Retina (tissue), 1 donor: ENCODE data around the gene SH3BP2.

Experiments
- DNase-seq: peaks from one replicate; pipeline ENCODE4 v3.0.0-alpha.2; 2016

SH3BP2 gene

DNA sequence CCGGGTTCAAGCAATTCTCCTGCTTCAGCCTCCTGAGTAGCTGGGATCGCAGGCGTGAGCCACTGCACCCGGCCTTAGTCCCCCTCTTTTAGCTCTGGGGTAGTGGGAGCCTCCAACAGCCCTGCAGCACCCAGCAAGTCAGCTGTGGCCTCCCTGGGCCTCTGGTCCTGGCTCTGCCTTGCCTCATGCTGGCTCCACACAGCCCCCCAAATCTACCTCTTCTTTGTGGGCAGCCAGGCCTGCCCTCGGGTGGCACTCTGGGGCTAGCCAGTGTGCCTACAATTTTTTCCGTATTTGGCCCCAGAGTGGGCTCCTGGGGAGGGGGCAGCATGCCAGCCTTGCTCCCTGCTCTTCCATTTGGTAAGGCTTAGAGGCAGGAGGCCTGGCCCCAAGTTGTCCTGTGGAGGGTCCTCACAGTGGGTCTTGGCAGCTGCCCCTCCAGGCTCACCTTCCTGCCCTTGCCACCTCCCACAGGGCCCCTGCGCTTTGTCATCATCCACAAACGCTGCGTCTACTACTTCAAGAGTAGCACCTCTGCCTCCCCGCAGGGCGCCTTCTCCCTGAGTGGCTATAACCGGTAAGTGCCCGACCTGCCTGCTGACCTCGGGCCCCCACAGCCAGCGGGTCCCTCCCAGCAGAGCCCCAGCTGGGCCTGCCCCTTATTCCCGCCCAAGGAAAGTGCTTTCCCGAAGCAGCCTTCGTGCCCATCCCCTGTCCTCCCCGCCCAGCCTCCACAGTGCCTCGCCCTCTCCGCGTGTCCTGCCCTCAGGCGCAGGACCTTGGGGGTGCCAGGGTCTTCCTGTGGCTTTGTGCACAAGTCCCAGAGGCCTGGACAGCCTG is 29.8 kb downstream of the SH3BP2 start:
- DNase-seq = no peak

GRCh38 chr4:2823301-2823670 is 30.4 kb downstream of the SH3BP2 start:
- no peak for DNase-seq

DNA sequence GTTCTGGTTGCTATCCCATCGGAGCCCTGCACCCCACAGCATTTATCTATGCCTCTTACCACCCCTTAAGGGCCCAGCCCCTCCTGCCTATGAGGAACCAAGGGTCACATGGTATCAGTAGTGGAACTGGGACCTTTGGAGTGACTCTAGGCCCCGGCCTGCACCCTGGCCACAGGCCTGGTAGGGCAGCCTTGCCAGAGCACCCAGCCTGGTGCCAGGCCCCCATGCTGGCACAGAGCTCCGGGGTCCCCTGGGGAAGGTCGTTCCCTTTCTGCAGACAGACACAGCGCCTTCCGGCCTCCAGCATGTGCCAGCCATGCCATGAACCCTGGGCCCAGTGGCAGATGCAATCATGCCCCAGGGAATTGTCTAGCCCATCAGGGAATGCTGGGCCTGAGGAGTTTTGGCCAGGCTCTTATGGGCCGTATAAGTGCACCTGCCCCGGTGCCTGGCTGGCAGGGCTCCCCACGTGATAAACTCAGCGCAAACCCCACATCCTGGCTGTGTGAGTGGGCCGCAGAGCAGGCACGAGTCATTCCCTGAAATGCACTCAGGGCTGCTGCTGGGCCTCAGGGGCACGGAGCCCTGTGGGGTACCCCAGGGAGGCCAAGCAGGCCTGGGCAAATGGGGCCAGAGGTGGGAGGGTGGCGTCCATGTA is 30.9 kb downstream of the SH3BP2 start:
- no peak for DNase-seq

DNA sequence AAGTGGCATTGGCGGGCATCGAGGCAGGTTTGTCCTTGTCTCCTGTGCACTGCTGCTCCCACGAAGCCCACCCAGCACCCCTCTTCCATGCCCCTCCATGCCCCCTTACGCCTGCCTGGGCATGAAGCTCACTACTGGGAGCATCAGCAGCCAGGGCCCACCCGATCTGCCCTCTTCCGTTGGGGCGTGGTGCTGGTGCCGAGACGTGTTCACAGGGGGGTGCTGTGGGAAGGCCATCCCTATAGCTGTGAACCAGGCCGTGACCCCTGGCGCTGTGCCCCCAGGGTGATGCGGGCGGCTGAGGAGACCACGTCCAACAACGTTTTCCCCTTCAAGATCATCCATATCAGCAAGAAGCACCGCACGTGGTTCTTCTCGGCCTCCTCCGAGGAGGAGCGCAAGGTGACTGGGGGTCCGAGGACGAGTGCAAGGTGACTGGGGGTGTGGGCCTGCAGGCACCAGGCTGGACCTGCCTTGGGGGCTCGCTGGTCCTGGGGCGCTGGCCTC is 31.5 kb downstream of the SH3BP2 start:
- no peak for DNase-seq

DNA sequence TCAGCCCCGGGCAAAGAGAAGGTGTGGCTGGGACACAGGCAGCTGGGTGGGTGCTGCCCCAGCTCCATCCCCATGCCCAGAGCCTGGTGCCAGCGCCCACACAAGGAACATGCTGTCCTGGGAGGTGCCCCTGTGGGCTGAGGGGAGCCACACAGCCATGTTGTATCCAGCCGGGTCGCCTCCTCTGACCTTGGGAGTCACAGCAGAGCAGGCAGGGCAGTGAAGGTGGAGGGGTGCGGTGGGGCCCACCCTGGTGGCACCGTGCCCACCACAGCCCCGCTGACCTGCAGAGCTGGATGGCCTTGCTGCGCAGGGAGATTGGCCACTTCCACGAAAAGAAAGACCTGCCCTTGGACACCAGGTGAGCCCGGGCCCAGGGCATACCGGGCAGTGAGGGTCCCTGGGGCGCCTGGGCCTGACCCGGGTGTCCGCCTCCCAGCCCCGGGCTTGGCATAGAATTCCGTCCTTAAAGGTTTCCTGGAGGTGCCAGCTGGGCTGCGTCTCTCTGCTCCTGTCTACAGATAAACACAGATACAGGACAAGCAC is 32.0 kb downstream of the SH3BP2 start:
- no peak for DNase-seq

GRCh38 chr4:2825740-2826139 is 32.9 kb downstream of the SH3BP2 start:
- DNase-seq = no peak

DNA sequence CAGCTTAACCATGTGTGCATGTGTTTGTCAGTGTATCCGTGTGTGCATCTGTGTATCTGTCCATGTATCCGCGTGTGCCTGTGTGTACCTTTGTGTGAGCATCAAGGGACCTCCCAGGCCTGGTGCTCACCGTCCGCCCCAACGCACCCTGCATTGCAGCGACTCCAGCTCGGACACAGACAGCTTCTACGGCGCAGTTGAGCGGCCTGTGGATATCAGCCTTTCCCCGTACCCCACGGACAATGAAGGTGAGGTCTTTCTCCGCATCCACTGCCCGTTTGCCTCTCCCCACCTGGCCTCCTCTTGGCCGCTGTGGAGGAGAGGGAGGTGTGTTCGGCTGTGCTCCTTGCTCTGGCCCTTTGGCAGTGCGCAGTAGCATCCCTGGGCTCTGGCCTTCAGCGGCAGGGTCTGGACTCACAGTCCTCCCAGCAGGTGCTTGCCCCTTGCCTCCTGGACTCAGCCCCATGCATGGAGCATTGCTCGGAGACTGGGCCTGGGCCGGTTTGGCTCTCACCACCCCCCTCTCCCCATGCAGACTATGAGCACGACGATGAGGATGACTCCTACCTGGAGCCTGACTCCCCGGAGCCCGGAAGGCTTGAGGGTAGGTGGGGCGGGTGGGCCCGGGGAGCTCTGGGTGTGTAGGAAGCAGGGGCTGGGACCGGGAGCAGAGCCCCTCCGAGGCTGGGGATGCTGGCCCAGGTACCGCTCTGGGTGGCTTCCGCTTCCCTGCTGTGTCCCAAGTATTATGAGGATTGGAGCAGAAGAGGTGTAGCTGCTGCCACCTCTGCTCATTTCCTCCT is 34.4 kb downstream of the SH3BP2 start:
- no peak for DNase-seq

DNA sequence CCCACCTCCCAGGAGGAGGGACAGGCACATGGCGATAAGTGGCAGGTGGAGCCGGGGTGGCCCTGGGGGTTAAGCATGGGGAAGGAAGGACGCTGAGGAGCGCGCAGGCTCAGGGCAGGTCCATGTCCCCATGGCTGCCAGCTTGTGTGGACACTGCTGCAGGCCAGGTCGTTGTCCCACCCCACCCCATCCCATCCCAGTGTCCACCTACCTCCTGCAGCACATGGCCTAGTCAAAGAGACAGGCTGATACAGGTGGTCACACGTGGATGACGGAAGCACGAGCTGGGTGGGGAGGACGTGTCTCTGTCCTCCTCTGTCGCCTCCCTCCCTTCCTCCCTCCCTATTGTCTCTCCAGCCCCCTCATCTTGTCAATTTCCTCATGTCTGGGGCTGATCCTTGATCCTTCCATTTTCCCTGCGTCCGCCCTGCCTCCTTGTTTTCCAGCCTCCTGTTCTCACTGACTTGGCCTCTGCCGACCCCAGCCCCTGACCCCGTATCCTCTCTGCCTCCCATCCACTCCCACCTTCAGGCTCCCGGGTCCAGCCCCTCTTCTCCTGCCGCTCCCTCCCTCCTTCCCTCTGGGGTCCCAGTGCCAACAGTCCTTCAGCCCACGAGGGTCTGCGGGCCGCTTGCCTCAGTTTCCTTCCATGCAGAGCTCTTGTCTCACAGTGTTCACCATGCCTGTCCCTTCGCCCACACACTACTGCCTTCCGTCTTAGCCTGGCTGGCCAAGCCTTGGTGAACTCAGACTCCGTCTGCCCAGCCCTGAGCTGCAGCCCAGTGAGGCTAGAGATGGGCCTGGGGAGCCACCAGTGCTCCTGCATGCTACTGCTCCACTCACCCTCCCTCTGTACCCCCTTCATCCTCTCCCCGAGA is 35.2 kb downstream of the SH3BP2 start:
- no peak for DNase-seq

DNA sequence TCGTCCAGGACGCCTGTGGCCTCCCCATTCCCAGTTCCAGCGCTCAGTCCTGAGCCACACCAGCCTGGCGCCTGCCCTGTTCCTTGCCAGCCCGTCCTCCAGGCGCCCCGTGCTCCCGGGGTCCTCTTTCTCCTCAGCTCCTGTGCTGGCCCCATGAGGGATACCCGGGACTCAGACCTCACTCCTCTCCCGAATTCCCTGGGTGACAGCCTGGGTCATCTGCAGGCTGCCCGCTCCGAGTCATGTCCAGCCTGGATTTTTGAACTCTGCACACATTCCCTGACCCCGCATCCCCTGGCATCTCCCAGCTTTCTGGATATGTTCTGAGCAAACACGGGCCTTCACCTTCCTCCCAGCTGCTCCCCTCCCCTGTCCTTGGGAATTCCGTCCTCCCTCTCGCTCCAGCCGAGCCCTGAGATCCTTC is 35.9 kb downstream of the SH3BP2 start:
- no peak for DNase-seq

DNA sequence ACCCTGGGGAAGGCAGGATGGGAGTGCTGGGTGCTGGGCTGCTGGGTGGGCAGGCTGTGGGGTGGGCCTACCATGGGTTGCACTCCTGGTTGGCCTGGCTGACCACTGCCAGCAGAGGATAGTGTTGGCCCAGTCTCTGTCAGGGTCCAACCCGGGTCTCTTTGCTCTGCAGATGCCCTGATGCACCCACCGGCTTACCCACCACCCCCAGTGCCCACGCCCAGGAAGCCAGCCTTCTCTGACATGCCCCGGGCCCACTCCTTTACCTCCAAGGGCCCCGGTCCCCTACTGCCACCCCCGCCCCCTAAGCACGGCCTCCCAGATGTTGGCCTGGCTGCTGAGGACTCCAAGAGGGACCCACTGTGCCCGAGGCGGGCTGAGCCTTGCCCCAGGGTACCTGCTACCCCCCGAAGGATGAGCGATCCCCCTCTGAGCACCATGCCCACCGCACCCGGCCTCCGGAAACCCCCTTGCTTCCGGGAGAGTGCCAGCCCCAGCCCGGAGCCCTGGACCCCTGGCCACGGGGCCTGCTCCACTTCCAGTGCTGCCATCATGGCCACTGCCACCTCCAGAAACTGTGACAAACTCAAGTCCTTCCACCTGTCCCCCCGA is 36.5 kb downstream of the SH3BP2 start:
- no peak for DNase-seq

DNA sequence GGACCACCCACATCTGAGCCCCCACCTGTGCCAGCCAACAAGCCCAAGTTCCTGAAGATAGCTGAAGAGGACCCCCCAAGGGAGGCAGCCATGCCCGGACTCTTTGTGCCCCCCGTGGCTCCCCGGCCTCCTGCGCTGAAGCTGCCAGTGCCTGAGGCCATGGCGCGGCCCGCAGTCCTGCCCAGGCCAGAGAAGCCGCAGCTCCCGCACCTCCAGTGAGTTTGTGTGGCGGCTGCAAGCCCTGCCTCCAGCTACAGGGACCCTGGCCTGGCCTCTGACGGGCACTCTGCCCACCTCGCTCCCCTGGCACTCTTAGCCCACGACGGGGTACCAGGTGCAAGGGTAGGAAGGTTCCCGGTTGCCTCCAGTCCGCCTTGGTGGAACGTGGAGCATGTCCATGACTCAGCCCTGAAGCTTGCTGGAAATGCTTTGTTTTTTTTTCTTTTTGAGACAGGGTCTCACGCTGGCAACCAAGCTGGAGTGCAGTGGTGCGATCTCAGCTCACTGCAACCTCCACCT is 37.1 kb downstream of the SH3BP2 start:
- DNase-seq = no peak

GRCh38 chr4:2830632-2831610 is 38.0 kb downstream of the SH3BP2 start:
- DNase-seq = no peak

- no peak for DNase-seq
These were observed 38.9 kb downstream of the SH3BP2 start for GRCh38 chr4:2831611-2832308.

GRCh38 chr4:2832309-2832980 is 39.6 kb downstream of the SH3BP2 start:
- DNase-seq = no peak

GRCh38 chr4:2832981-2833670 is 40.2 kb downstream of the SH3BP2 start:
- no peak for DNase-seq

DNA sequence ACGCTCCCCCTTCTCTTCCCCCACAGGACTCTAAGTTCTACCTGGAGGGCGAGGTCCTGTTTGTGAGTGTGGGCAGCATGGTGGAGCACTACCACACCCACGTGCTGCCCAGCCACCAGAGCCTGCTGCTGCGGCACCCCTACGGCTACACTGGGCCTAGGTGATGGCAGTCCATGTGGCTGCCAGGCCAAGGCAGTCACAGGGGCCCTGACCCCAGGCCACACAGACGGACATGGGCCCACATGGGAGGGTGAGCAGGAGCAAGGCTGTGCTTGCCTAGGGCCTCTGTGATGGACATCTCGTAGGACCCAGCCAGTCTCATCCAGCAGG is 40.8 kb downstream of the SH3BP2 start:
- DNase-seq = no peak

DNA sequence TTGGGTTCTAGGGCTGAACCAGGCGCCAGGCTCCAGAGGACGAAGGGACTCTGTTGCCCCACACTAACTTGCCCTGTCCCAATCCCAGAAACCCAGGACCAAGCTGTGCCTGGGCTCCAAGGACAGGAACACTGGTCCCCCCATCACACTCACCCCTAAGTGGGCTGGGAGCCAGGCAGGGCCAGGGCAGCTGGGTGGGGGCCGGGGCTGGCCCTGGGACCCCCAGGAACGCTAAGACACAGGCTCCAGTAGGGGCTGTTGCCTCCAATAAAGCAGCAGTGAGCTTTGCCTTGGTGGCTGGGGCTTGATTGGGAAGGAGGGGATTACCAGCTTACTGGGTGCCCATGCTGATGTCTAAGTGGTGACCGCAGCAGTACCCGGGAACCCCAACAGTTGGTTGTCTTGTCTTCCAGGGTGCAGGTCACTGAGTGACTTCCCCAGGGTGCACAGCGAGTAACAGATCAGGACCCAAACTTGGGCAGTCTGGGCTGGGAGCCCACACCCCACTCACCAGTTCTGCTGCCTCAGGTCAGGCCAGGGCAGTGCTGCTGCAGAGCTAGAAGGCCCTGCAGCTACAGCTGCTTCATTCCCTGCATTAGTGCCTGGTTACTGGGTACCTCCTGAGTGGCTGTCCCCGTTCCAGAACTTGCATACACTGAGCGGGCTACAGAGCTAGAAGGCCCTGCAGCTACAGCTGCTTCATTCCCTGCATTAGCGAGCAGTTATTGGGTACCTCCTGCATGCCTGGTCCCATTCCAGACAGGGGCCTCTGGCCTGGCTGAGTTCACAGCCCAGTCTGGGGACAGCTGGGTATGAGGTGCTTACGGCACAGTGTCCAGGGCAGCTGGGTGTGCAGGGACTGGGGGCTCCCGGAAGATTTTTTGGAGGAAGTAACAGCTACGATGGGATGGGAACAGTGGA is 41.4 kb downstream of the SH3BP2 start:
- no peak for DNase-seq
